ENCODE data around the gene TNC.

- no peak for TF ChIP-seq CTCF (IDR thresholded peaks at IDR 0.05)
- TF ChIP-seq TCF7L2 (IDR thresholded peaks at IDR 0.05; ENCODE audit: low read depth, low read length) = no peak
- TF ChIP-seq POLR2AphosphoS5 (IDR thresholded peaks at IDR 0.05; ENCODE audit: low read depth, low read length) = no peak
These were observed 6.1 kb downstream of the TNC start for GRCh38 chr9:115111874-115112273.
